Measurements from ENCODE around the gene FRY.
"Not testable (repeated sequence)": the region's sequence is repeated elsewhere in the genome, so short reads cannot be mapped to it uniquely, and the experiment has no call there.

The FRY gene

DNA sequence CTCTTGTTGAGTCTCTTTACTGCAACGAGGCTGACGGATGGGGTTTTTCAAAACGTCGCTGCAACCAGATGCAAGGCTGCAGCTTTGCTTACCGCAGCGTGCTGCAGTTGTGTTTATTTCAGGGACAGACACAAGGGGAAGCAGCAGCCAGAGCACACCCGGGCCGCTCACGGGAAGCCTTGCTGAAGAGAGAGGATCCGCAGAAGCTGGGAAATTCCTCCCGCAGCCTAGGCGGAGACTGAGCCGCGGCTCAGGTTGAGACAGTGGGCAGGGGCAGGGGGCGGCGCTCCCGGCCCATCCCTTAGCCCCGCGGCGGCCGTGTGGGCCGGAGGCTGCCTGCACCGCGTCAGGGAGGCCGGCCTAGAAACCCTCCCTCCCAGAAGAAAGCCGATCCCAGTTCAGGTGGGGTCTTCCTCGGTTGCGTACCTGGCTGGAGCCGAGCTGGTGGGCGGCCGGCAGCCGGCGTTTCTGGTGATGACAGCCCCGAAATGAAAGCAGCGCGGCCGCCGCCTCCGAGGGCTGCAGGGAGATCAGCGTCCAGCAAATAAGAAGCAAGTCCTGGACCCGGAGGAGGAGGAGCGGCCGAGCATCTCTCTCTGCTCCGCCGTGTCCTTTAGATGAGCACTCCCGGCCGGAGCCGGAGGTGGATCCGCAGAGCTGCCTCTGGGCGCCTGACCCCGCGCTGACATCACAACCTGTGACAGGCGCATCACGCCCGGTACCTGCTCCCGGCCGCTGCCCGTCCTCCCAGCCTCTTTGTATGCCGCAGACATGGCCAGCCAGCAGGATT, at the start of gene FRY:
TSS of gene FRY (plus strand) at position 750 of the 790 bp plus-strand sequence. CDS start at position 772, 22 bp downstream.
- peak; percentile 80 for DNase-seq

GRCh38 chr13:31982124-31982523, 49.5 kb upstream of the FRY start:
- DNase-seq: no peak

DNA sequence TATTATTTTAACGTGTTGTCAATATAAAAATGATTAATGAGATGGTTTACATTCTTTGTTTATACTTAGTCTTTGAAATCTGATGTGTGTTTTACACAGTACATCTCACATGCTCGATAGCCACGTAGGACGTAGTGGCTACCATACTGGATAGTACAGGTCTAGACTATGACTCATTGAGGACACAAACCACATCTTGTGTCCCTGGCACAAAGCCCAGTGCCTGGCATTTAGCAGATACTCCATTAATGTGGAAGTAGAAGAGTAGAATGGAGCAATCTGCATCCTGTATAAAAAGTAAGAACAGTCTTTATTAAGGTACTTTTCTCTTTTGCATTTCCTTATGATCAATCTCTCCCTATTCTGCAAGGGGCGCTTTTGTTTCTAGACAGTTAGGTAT, 49.0 kb upstream of the FRY start:
- DNase-seq: peak; percentile 37

DNA sequence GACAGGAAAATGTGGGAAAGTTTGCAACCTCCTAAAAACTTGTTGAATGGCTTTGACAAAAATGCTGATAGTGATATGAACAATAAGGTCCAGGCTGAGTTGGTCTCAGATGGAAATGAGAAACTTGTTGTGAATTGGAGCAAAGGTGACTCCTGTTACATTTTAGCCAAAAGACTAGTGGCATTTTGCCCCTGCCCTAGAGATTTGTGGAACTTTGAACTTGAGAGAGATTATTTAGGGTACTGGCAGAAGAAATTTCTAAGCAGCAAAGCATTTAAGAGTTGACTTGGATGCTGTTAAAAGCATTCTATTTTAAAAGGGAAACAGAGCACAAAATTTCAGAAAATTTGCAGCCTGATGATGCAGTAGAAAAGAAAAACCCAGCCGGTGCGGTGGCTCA, 47.9 kb upstream of the FRY start:
- DNase-seq: not testable (repeated sequence)

DNA sequence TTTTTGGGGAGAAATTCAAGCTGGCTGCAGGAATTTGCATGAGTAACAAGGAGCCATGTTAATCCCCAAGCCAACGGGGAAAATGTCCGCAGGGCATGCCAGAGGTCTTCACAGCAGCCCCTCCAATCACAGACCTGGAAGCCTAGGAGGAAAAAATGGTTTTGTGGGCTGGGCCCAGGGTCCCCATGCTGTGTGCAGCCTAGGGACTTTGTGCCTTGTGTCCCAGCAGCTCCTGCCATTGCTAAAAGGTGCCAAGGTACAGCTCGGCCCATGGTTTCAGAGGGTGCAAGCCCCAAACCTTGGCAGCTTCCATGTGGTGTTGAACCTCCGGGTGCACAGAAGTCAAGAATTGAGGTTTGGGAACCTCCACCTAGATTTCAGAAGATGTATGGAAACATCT, 47.2 kb upstream of the FRY start:
- not testable (repeated sequence) for DNase-seq

GRCh38 chr13:31986676-31987470, 44.7 kb upstream of the FRY start:
- no peak for DNase-seq

GRCh38 chr13:31987535-31988170, 43.9 kb upstream of the FRY start:
- DNase-seq: no peak

DNA sequence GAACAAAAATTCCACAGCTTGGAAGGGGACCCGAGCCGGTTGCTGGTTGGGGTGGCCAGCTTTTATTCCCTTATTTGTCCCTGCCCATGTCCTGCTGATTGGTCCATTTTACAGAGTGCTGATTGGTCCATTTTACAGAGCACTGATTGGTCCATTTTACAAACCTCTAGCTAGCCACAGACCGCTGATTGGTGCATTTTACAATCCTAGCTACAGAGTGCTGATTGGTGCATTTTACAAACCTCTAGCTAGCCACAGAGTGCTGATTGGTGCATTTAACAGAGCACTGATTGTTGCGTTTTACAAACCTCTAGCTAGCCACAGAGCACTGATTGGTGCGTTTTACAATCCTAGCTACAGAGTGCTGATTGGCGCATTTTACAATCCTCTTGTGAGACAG, 37.2 kb upstream of the FRY start:
- DNase-seq: not testable (repeated sequence)

- no peak for DNase-seq
Observed at GRCh38 chr13:31996601-31997000, 35.0 kb upstream of the FRY start.

DNA sequence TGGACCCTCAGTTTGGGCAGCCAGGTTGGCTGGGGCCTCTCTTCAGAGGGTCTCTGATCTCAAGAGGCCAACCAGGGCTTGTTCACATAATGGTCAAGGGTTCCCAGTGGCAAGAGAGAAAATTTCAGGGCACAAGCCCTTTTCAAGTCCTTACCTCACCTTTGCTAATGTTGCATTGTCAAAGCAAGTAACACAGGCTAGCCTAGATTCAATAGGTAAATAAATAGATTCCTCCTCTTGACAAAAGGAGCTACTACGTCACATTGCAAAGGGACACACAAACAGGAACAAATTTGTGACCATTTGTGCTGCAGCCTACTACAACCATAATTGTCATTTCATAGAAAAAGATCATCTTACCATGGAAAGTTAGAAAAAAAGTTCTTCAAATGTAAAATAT, 33.9 kb upstream of the FRY start:
- DNase-seq: no peak

- DNase-seq: no peak
Observed at GRCh38 chr13:31998131-31998530, 33.4 kb upstream of the FRY start.

- DNase-seq: not testable (repeated sequence)
Observed at GRCh38 chr13:32000754-32001153, 30.8 kb upstream of the FRY start.

DNA sequence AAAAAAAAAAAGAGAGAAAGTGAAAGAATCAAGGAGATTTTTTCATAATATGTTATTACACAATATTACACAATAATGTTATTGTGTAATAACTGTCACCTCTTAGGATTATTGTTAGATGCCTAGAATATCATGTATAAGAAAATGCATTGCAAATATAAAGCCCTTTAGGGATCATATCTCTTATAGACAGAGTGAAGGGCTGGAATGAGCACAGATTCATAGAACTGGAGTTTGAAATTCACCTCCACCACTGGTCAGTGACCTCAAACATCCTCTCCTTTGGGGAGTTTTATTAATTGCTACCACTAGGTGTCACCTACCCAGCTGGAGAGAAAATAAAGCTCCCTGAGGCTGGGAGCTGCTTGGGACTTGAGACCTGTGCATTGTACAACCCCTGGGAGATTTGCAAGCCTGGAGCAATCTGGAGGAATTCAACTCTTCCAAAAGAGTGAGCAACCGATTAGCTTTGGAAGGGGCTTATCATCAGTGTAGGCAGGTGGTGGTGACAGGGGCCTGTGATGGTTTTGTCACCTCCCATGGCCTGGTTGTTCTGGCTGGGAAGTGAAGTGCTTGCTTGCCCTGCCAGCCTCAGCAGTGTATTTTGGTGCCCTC, 30.3 kb upstream of the FRY start:
- no peak for DNase-seq

DNA sequence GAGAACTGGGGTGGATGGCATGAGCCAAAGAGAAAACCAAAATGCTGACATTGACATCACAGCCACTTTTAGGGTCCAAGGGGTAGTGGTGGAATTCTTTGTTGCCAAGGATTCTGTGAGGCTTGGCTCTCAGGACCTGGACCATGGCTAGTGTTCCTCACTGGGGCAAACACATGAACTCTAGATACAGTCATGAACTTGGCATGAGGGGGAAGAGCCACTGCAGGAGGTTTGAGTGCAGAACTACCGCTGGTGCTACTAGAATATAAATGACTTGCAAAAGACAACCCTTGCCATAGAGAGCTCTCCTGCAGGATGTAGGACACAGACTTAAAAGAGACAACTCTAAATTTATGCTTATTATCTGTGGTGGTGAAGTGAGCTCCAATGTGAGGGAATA, 29.8 kb upstream of the FRY start:
- no peak for DNase-seq

GRCh38 chr13:32002873-32003272, 28.7 kb upstream of the FRY start:
- no peak for DNase-seq

GRCh38 chr13:32007494-32007893, 24.1 kb upstream of the FRY start:
- no peak for DNase-seq

- no peak for DNase-seq
Observed at GRCh38 chr13:32008518-32009175, 22.9 kb upstream of the FRY start.

DNA sequence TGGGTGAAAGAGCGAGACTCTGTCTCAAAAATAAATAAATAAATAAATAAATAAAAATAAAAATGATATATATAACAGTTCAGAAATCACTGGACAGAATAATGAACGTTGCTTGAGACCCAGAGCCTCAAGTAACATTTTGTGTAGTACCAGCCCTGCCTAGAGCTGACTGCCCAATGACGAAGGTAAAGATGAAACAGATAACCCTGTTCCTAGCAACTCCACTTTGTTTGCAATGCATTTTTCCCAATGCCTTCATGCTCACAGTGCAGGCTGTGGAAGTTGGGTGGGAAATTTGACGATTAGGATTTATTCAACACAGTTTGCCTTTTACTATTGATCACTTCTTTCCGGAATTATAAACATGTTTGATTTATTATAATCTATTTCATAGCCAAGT, 22.2 kb upstream of the FRY start:
- no peak for DNase-seq

- DNase-seq: peak; percentile 29
Observed at GRCh38 chr13:32010136-32010535, 21.4 kb upstream of the FRY start.

DNA sequence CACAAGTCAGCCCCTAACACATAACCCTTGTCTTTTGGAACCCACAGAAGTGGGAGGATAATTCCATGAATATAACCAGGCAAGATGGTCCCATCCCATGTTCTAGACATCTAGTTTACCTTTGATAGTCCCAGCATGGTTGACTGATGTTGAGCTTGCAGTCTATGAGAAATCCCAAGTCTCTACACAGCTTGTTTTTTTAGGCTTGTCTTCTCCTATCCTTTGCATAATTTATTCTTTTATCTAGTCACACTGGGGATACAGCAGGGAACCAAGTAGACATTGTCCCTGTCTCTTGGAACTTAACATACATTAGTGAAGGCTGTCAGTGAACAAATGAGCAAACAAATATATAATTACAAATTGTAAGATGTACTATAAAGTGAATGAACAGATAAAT, 19.6 kb upstream of the FRY start:
- DNase-seq: no peak

DNA sequence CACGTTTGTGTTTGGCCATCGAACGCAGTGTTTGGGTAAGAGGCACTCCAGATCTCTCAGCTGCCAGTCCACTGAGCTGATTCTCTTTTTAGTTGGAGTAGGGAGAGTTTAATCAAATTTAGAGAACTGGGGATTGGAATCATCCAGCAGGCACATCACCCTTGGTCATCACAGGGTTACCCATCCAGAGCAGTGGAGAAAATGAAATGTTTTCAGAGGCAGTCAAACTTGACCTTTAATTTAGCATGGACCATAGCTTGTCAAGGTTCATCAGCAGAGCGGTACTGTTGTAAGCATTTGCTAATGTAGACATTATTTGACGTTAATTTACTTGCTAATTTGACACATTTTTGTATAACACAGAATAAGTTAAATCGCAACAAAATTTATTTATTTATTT, 18.4 kb upstream of the FRY start:
- no peak for DNase-seq

- DNase-seq: no peak
Observed at GRCh38 chr13:32016119-32016518, 15.5 kb upstream of the FRY start.

DNA sequence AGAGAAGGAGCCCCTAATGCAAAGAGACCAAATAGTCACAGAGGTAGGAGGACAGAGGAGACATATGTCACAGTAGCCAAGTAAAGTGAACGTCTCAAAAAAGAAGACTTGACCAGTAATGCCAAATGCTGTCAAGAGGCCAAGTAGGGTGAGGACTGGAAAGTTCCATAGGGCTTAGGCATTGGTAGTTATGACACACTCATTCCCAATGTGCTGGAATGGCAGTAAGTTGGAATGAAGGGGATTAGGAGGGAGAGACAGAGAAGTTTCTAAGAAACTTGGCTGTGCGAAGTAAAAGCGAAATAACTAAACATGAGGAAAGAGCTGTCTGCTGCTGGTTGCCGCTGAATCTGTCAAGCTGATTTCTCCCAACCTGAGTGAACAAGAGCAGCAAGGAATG, 14.9 kb upstream of the FRY start:
- no peak for DNase-seq

Data from right hindlimb (tissue), 1 donor.